ENCODE data around the gene ZNF423.

DNA sequence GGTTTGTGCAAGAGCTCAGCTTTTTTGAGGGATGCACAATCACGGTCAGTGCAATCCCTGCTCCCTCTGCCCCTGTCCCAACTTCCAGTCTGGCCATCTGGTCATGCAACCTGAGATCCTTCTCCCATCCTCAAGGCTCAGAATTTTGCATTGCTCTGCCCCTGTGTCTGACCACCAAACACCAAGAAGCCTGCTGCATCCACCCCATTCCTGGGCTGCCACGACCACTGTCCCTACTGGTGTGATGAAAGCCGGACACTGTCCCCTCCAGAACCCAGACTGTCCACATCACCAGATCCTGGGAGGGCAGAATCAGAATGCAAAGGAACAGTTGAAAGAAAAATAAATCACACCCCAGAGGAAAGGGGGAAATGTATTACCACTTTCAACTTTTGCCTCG, 251.3 kb downstream of the ZNF423 start:
- TF ChIP-seq, protein P1, sequence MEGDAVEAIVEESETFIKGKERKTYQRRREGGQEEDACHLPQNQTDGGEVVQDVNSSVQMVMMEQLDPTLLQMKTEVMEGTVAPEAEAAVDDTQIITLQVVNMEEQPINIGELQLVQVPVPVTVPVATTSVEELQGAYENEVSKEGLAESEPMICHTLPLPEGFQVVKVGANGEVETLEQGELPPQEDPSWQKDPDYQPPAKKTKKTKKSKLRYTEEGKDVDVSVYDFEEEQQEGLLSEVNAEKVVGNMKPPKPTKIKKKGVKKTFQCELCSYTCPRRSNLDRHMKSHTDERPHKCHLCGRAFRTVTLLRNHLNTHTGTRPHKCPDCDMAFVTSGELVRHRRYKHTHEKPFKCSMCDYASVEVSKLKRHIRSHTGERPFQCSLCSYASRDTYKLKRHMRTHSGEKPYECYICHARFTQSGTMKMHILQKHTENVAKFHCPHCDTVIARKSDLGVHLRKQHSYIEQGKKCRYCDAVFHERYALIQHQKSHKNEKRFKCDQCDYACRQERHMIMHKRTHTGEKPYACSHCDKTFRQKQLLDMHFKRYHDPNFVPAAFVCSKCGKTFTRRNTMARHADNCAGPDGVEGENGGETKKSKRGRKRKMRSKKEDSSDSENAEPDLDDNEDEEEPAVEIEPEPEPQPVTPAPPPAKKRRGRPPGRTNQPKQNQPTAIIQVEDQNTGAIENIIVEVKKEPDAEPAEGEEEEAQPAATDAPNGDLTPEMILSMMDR (conservative IDR thresholded peaks at IDR 0.05; ENCODE audit: low read depth, low read length) = no peak
- TF ChIP-seq EZH2 (IDR thresholded peaks at IDR 0.05; ENCODE audit: borderline replicate concordance, low read depth, low read length, poor library complexity, severe bottlenecking) = no peak
